ENCODE measurements around the gene SIGLEC8.

DNA sequence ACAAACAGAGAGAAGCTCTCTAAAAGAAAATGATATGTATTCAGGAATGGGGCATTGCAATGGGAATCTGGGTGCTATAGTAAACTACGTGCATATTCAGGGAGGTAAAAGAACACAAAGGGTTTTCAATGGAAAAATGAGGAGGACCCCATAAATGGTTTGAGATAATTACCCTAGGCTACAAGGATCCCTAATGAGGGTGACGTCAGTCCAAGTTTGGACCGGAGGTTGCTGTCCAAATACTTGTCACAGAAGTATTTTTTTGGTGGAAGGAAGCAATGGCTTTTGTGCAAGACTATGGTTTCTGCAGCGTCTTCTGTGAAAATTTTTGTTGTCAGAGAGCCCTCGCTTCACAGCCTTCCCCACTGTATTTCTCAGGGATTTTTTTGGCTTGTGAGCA is 19.1 kb upstream of the SIGLEC8 start:
- no peak for TF ChIP-seq EZH2phosphoT487 (IDR thresholded peaks at IDR 0.05)
- no peak for TF ChIP-seq EZH2 (IDR thresholded peaks at IDR 0.05)
- TF ChIP-seq, protein P1, sequence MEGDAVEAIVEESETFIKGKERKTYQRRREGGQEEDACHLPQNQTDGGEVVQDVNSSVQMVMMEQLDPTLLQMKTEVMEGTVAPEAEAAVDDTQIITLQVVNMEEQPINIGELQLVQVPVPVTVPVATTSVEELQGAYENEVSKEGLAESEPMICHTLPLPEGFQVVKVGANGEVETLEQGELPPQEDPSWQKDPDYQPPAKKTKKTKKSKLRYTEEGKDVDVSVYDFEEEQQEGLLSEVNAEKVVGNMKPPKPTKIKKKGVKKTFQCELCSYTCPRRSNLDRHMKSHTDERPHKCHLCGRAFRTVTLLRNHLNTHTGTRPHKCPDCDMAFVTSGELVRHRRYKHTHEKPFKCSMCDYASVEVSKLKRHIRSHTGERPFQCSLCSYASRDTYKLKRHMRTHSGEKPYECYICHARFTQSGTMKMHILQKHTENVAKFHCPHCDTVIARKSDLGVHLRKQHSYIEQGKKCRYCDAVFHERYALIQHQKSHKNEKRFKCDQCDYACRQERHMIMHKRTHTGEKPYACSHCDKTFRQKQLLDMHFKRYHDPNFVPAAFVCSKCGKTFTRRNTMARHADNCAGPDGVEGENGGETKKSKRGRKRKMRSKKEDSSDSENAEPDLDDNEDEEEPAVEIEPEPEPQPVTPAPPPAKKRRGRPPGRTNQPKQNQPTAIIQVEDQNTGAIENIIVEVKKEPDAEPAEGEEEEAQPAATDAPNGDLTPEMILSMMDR (IDR thresholded peaks at IDR 0.05), result no peak
